Liver (tissue), 9 donors: Measurements from ENCODE around the gene TAF6L. TPM values are rescaled to one million over a fixed set of nuclear protein-coding genes. Genes with fewer than 3 reads are reported as not detected.
"Not testable (repeated sequence)": the region's sequence is repeated elsewhere in the genome, so short reads cannot be mapped to it uniquely, and the experiment has no call there.

Experiments
- DNase-seq: peaks from one replicate; pipeline ENCODE4 v3.0.0-alpha.2; 2017; ENCODE audit warnings: low spot score
- H3K27ac ChIP-seq, 2 donors: one replicate each; pipeline ENCODE4 v1.7.0; 2013; ENCODE audit warnings: inconsistent platforms in 2 of 2, low read length in 2 of 2, control low read depth in 1 of 2, low read depth in 1 of 2, mild to moderate bottlenecking in 1 of 2
- H3K27me3 ChIP-seq, 4 donors: one replicate each; pipeline versions ENCODE4 v1.6.1 to v1.7.0; 2013; ENCODE audit warnings: low read length in 3 of 4, inconsistent platforms in 1 of 4, mild to moderate bottlenecking in 1 of 4, moderate library complexity in 1 of 4; ENCODE audit not compliant: control insufficient read depth in 4 of 4, insufficient read depth in 4 of 4
- H3K36me3 ChIP-seq, 4 donors: one replicate each; pipeline versions ENCODE4 v1.6.1 to v1.7.0; 2013; ENCODE audit warnings: low read length in 3 of 4, mild to moderate bottlenecking in 3 of 4, low read depth in 1 of 4, moderate library complexity in 1 of 4; ENCODE audit not compliant: control insufficient read depth in 4 of 4, insufficient read depth in 3 of 4
- H3K4me1 ChIP-seq, 4 donors: one replicate each; pipeline versions ENCODE4 v1.6.1 to v1.7.0; 2013; ENCODE audit warnings: low read length in 3 of 4, mild to moderate bottlenecking in 3 of 4, moderate library complexity in 1 of 4; ENCODE audit not compliant: control insufficient read depth in 4 of 4, insufficient read depth in 4 of 4
- H3K4me3 ChIP-seq, 3 donors: one replicate each; pipeline versions ENCODE4 v1.6.1 to v1.7.0; 2013; ENCODE audit warnings: low read length in 3 of 3, control low read depth in 1 of 3, low read depth in 1 of 3, mild to moderate bottlenecking in 1 of 3
- H3K9ac ChIP-seq, 2 donors: one replicate each; pipeline ENCODE4 v1.7.0; 2013; ENCODE audit warnings: low read length in 2 of 2, mild to moderate bottlenecking in 2 of 2, moderate library complexity in 2 of 2, control low read depth in 1 of 2, low read depth in 1 of 2
- H3K9me3 ChIP-seq, 4 donors: one replicate each; pipeline versions ENCODE4 v1.6.1 to v1.7.0; 2013; ENCODE audit warnings: low read length in 3 of 4; ENCODE audit not compliant: control insufficient read depth in 4 of 4
- ATF3 ChIP-seq: IDR thresholded peaks from 2 replicates; pipeline ENCODE4 v1.6.1; 2016; ENCODE audit warnings: antibody characterized with exemption
- EGR1 ChIP-seq, 2 donors: IDR thresholded peaks; 2 replicates each; pipeline ENCODE4 v1.6.1; 2016 to 2018; ENCODE audit warnings: antibody characterized with exemption in 2 of 2, low read depth in 2 of 2
- FOXA1 ChIP-seq: IDR thresholded peaks from 2 replicates; pipeline ENCODE4 v1.6.1; 2016; ENCODE audit warnings: antibody characterized with exemption
- FOXA2 ChIP-seq: IDR thresholded peaks from 2 replicates; pipeline ENCODE4 v1.6.1; 2016; ENCODE audit warnings: antibody characterized with exemption
- GABPA ChIP-seq, 2 donors: IDR thresholded peaks in 1 of 2; conservative IDR thresholded peaks in 1 of 2; 2 replicates each; pipeline ENCODE4 v1.6.1; 2016; ENCODE audit warnings: antibody characterized with exemption in 2 of 2, mild to moderate bottlenecking in 1 of 2, moderate library complexity in 1 of 2
- JUND ChIP-seq, 2 donors: IDR thresholded peaks; 2 replicates each; pipeline ENCODE4 v1.6.1; 2016; ENCODE audit warnings: antibody characterized with exemption in 2 of 2
- RAD21 ChIP-seq, 2 donors: IDR thresholded peaks; 2 replicates each; pipeline ENCODE4 v1.6.1; 2016; ENCODE audit warnings: antibody characterized with exemption in 2 of 2, mild to moderate bottlenecking in 2 of 2
- REST ChIP-seq: IDR thresholded peaks from 2 replicates; pipeline ENCODE4 v1.6.1; 2016; ENCODE audit warnings: antibody characterized with exemption, mild to moderate bottlenecking
- RXRA ChIP-seq, 2 donors: IDR thresholded peaks; 2 replicates each; pipeline ENCODE4 v1.6.1; 2017 to 2018; ENCODE audit warnings: antibody characterized with exemption in 2 of 2, mild to moderate bottlenecking in 1 of 2
- SP1 ChIP-seq: IDR thresholded peaks from 2 replicates; pipeline ENCODE4 v1.6.1; 2018; ENCODE audit warnings: antibody characterized with exemption, mild to moderate bottlenecking
- TAF1 ChIP-seq: conservative IDR thresholded peaks from 2 replicates; pipeline ENCODE4 v1.6.1; 2016; ENCODE audit warnings: antibody characterized with exemption, mild to moderate bottlenecking
- ZBTB33 ChIP-seq: IDR thresholded peaks from 2 replicates; pipeline ENCODE4 v1.6.1; 2016; ENCODE audit warnings: antibody characterized with exemption
- WGBS: extraction: QIAGEN DNeasy Blood & Tissue Kit; methylation state at CpG from one replicate; pipeline ENCODE4 v1.1.7; 2013; 5-methylcytosine and 5-hydroxymethylcytosine counted together
- polyA plus RNA-seq, 2 donors: library from polyadenylated mRNA; stranded (reverse) in 1 of 2; unstranded in 1 of 2; fragments of 200-250 nt in 1 of 2; fragments of >200 nt in 1 of 2; fragmentation: Nextera tagmentation in 1 of 2; extraction: Ambion mirVana in 1 of 2; gene quantifications; one replicate each; pipeline versions ENCODE4 v1.2.1 to v1.2.3, GENCODE V29; 2013 to 2015
- total RNA-seq, 2 donors: library from RNA; depleted of rRNA; stranded (reverse); fragments of >200 nt; gene quantifications; one replicate each; pipeline ENCODE4 v1.2.3, GENCODE V29; 2014
- donor health status: healthy.
- donor health status: healthy.
- donor health status: healthy.
- donor health status: healthy.
- donor health status: healthy.

TAF6L gene
- total and polyA plus RNA-seq, 4 donors = 5.8 to 25.2 (median 10.6) TPM

GRCh38 chr11:62757846-62758788 is 13.1 kb upstream of the TAF6L start:
- TF ChIP-seq EGR1 (IDR thresholded peaks at IDR 0.05; ENCODE audit: low read depth in 2 of 2) (no peak), RAD21 (IDR thresholded peaks at IDR 0.05) (no peak), RXRA (IDR thresholded peaks at IDR 0.05) (no peak), ZBTB33 (no peak), FOXA2 (no peak), TAF1 (no peak), REST (no peak), GABPA (IDR thresholded peaks at IDR 0.05 in 1 of 2, conservative IDR thresholded peaks at IDR 0.05 in 1 of 2) (no peak), JUND (IDR thresholded peaks at IDR 0.05) (no peak), FOXA1 (no peak)
- Histone ChIP-seq H3K4me3 (no peak overlapping the region), H3K9me3 (no peaks in the 10 kb centered on the region), H3K9ac (no peak overlapping the region), H3K36me3 (no peaks in the 10 kb centered on the region), H3K27me3 (no peaks in the 10 kb centered on the region), H3K4me1 (peaks cover 3 to 21% (median 18%) of the 10 kb centered on the region in 4 donors), H3K27ac (no peak overlapping the region)
- 77% methylated on average over 9 of the region's 9 CpGs for WGBS
- DNase-seq = no peak

GRCh38 chr11:62760867-62761227 is 10.3 kb upstream of the TAF6L start:
- H3K27ac ChIP-seq, H3K9ac ChIP-seq: not testable (repeated sequence)
- peak overlapping the region in 1 of 3 donors; percentile 14 for H3K4me3 ChIP-seq

GRCh38 chr11:62770778-62771143 is 435 bp upstream of the TAF6L start:
- peak; percentile 51 for DNase-seq
- peak overlapping the region; percentile 66 to 70 (median 68) for H3K4me3 ChIP-seq
- peaks cover 4 to 23% (median 17%) of the 10 kb centered on the region in 4 donors for H3K4me1 ChIP-seq
- H3K27ac ChIP-seq = peak overlapping the region; percentile 94
- under 1% methylated on average over 18 of the region's 18 CpGs for WGBS
- H3K9ac ChIP-seq = peak overlapping the region; percentile 35 to 57
- no peaks in the 10 kb centered on the region for H3K27me3 ChIP-seq
- H3K36me3 ChIP-seq = peaks cover 2 to 23% (median 11%) of the 10 kb centered on the region in 4 donors
- H3K9me3 ChIP-seq = no peaks in the 10 kb centered on the region
- no peak for TF ChIP-seq SP1
- TF ChIP-seq ZBTB33 = no peak
- TF ChIP-seq TAF1 = no peak
- no peak for TF ChIP-seq REST
- TF ChIP-seq GABPA (IDR thresholded peaks at IDR 0.05 in 1 of 2, conservative IDR thresholded peaks at IDR 0.05 in 1 of 2) = peak in 1 of 2 donors; percentile 41
- TF ChIP-seq ATF3 = no peak

More at GRCh38 chr11:62760867-62761227, 10.3 kb upstream of the TAF6L start:
- not testable (repeated sequence) for H3K9me3 ChIP-seq, DNase-seq, H3K36me3 ChIP-seq, H3K27me3 ChIP-seq
- 35% methylated on average over 9 of the region's 9 CpGs for whole genome bisulfite sequencing
- peaks cover 0 to 14% (median 12%) of the 10 kb centered on the region in 4 donors for H3K4me1 ChIP-seq
